Mesenchymal stem cell (in vitro differentiated cells and primary cell): ENCODE data around the gene EXOSC10.

Experiments
- DNase-seq: peaks from one replicate; pipeline ENCODE4 v3.0.0-alpha.2; 2013
- H2AFZ ChIP-seq: one replicate; pipeline ENCODE4 v1.6.1; 2013; ENCODE audit warnings: low read depth, mild to moderate bottlenecking, control low read depth, inconsistent platforms, low read length, moderate library complexity
- H2AK5ac ChIP-seq: 2 replicates; pipeline ENCODE4 v1.6.1; 2013; ENCODE audit warnings: low read length, moderate library complexity, mild to moderate bottlenecking, inconsistent platforms; ENCODE audit not compliant: severe bottlenecking
- H2BK120ac ChIP-seq: one replicate; pipeline ENCODE4 v1.6.1; 2013; ENCODE audit warnings: low read depth, mild to moderate bottlenecking, inconsistent platforms, low read length, moderate library complexity
- H2BK12ac ChIP-seq, 2 experiments: one replicate each; pipeline ENCODE4 v1.6.1; 2013; ENCODE audit warnings: inconsistent platforms in 2 of 2, low read length in 2 of 2, mild to moderate bottlenecking in 2 of 2, moderate library complexity in 2 of 2, control low read depth in 1 of 2
- H2BK15ac ChIP-seq: one replicate; pipeline ENCODE4 v1.6.1; 2013; ENCODE audit warnings: mild to moderate bottlenecking, low read depth, inconsistent platforms; ENCODE audit not compliant: poor library complexity, severe bottlenecking
- H2BK5ac ChIP-seq: 2 replicates; pipeline ENCODE4 v1.6.1; 2013; ENCODE audit warnings: low read depth, mild to moderate bottlenecking, low read length, control low read depth, inconsistent platforms; ENCODE audit not compliant: poor library complexity, severe bottlenecking
- H3K14ac ChIP-seq, 2 experiments: one replicate each; pipeline ENCODE4 v1.6.1; 2013; ENCODE audit warnings: inconsistent platforms in 2 of 2, low read length in 2 of 2, control low read depth in 1 of 2, mild to moderate bottlenecking in 1 of 2, moderate library complexity in 1 of 2
- H3K18ac ChIP-seq, 2 experiments: one replicate each; pipeline ENCODE4 v1.6.1; 2013; ENCODE audit warnings: inconsistent platforms in 2 of 2, low read length in 2 of 2, control low read depth in 1 of 2, low read depth in 1 of 2, mild to moderate bottlenecking in 1 of 2
- H3K23ac ChIP-seq, 2 experiments: one replicate each; pipeline ENCODE4 v1.6.1; 2013; ENCODE audit warnings: inconsistent platforms in 2 of 2, low read length in 2 of 2, mild to moderate bottlenecking in 2 of 2, moderate library complexity in 2 of 2, control low read depth in 1 of 2
- H3K27ac ChIP-seq: 2 replicates; pipeline ENCODE4 v1.5.1; 2013; ENCODE audit warnings: mild to moderate bottlenecking, moderate library complexity, low read length, control low read depth, inconsistent platforms; ENCODE audit not compliant: poor library complexity, severe bottlenecking
- H3K27me3 ChIP-seq, 2 experiments: 2 replicates each; pipeline versions ENCODE4 v1.6.1 to v1.7.0; 2013; ENCODE audit warnings: low read length in 2 of 2, mild to moderate bottlenecking in 2 of 2, moderate library complexity in 2 of 2, control low read depth in 1 of 2, inconsistent platforms in 1 of 2; ENCODE audit not compliant: control insufficient read depth in 1 of 2, insufficient read depth in 1 of 2
- H3K36me3 ChIP-seq, 2 experiments: 2 replicates each; pipeline versions ENCODE4 v1.6.1 to v1.7.0; 2013; ENCODE audit warnings: low read length in 2 of 2, control low read depth in 1 of 2, inconsistent platforms in 1 of 2, low read depth in 1 of 2, mild to moderate bottlenecking in 1 of 2; ENCODE audit not compliant: insufficient read depth in 2 of 2, control insufficient read depth in 1 of 2
- H3K4ac ChIP-seq, 2 experiments: one replicate each; pipeline ENCODE4 v1.6.1; 2013; ENCODE audit warnings: inconsistent platforms in 2 of 2, low read length in 2 of 2, mild to moderate bottlenecking in 2 of 2, moderate library complexity in 2 of 2, control low read depth in 1 of 2, low read depth in 1 of 2
- H3K4me1 ChIP-seq: 2 replicates; pipeline ENCODE4 v1.6.1; 2013; ENCODE audit warnings: low read depth, low read length, control low read depth; ENCODE audit not compliant: control insufficient read depth, insufficient read depth
- H3K4me2 ChIP-seq: 2 replicates; pipeline ENCODE4 v1.6.1; 2013; ENCODE audit warnings: low read length, mild to moderate bottlenecking, inconsistent platforms; ENCODE audit not compliant: poor library complexity, severe bottlenecking
- H3K4me3 ChIP-seq, 2 experiments: 2 replicates each; pipeline versions ENCODE4 v1.5.1 to v1.7.0; 2013; ENCODE audit warnings: low read length in 2 of 2, mild to moderate bottlenecking in 2 of 2, control low read depth in 1 of 2, low read depth in 1 of 2; ENCODE audit not compliant: insufficient read depth in 1 of 2
- H3K79me1 ChIP-seq: replicated peaks from 2 replicates; pipeline ENCODE4 v1.6.1; 2013; ENCODE audit warnings: mild to moderate bottlenecking, control low read depth, low read length, inconsistent platforms; ENCODE audit not compliant: poor library complexity, severe bottlenecking
- H3K9ac ChIP-seq: 2 replicates; pipeline ENCODE4 v1.7.0; 2013; ENCODE audit warnings: mild to moderate bottlenecking, low read length, moderate library complexity
- H3K9me3 ChIP-seq: 2 replicates; pipeline ENCODE4 v1.7.0; 2013; ENCODE audit warnings: mild to moderate bottlenecking, low read length; ENCODE audit not compliant: control insufficient read depth
- H4K8ac ChIP-seq: one replicate; pipeline ENCODE4 v1.6.1; 2013; ENCODE audit warnings: inconsistent platforms, mild to moderate bottlenecking, low read length, moderate library complexity
- H4K91ac ChIP-seq: one replicate; pipeline ENCODE4 v1.6.1; 2013; ENCODE audit warnings: mild to moderate bottlenecking, low read length, inconsistent platforms
- WGBS: methylation state at CpG from one replicate; pipeline ENCODE4 v1.1.7; 2013; ENCODE audit warnings: mixed read lengths; 5-methylcytosine and 5-hydroxymethylcytosine counted together

Gene EXOSC10

DNA sequence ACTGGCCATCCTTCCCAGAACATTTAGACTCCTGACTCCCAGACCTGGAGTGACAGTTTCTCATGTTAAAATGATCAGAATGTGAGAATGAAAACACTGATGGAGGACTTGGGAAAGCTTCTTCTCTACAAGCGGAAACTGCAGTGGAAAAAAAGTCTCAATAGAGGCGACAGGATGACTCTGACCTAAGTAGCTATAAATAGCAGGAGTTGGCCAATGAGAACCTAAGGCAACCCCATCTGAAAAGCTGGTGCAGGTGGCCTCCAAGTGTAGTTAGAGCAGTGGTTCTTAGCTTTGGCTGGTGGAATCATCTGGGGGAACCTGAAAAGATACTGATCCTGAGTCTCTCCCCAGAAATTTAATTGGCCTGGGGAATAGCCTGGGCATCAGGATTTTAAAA, 44.2 kb upstream of the EXOSC10 start:
- Histone ChIP-seq H3K23ac (no peak overlapping the region), H2BK120ac (no peak overlapping the region), H3K79me1 (peaks cover 3% of the 10 kb centered on the region), H2AFZ (no peak overlapping the region), H2AK5ac (no peak overlapping the region), H3K4me2 (no peak overlapping the region), H3K27me3 (no peaks in the 10 kb centered on the region), H3K4me3 (no peak overlapping the region), H3K9me3 (no peaks in the 10 kb centered on the region), H3K4ac (no peak overlapping the region), H3K36me3 (peaks cover 38 to 61% of the 10 kb centered on the region in 2 experiments), H3K18ac (no peak overlapping the region), H3K14ac (no peak overlapping the region), H4K91ac (no peak overlapping the region), H2BK5ac (no peak overlapping the region), H2BK15ac (no peak overlapping the region), H3K4me1 (no peaks in the 10 kb centered on the region), H3K9ac (no peak overlapping the region), H2BK12ac (no peak overlapping the region), H3K27ac (no peak overlapping the region), H4K8ac (no peak overlapping the region)
- WGBS = 94% methylated on average over 2 of the region's 2 CpGs
- no peak for DNase-seq

DNA sequence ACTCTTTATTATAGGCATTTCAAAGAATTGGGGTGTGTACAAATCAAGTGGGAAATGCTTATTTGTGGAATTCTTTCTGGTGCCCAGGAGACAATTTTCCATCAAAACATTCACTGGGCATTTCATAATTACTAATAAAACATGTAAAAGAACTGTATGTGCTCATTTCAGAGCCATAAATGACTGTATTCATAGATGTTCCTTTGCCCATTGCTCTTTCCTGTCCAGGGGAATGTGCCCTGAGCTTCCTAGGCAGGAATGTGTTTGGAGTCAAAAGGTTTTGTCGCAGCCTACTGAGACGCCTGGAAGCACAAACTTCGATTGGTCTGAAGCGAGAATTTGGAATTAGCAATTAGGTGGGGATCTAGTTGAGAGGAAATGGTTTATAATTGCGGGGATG, 43.7 kb upstream of the EXOSC10 start:
- Histone ChIP-seq H3K4ac (no peak overlapping the region), H3K23ac (no peak overlapping the region), H2BK5ac (no peak overlapping the region), H3K9ac (no peak overlapping the region), H2BK12ac (no peak overlapping the region), H2AFZ (no peak overlapping the region), H4K91ac (no peak overlapping the region), H3K18ac (no peak overlapping the region), H2BK15ac (no peak overlapping the region), H3K79me1 (peaks cover 3% of the 10 kb centered on the region), H3K36me3 (peaks cover 36 to 63% of the 10 kb centered on the region in 2 experiments), H3K4me3 (no peak overlapping the region), H2AK5ac (no peak overlapping the region), H3K4me2 (no peak overlapping the region), H3K27ac (no peak overlapping the region), H3K27me3 (no peaks in the 10 kb centered on the region), H4K8ac (no peak overlapping the region), H3K14ac (no peak overlapping the region), H3K9me3 (no peaks in the 10 kb centered on the region), H2BK120ac (no peak overlapping the region), H3K4me1 (no peaks in the 10 kb centered on the region)
- WGBS = over 99% methylated on average over 5 of the region's 5 CpGs
- DNase-seq = no peak

DNA sequence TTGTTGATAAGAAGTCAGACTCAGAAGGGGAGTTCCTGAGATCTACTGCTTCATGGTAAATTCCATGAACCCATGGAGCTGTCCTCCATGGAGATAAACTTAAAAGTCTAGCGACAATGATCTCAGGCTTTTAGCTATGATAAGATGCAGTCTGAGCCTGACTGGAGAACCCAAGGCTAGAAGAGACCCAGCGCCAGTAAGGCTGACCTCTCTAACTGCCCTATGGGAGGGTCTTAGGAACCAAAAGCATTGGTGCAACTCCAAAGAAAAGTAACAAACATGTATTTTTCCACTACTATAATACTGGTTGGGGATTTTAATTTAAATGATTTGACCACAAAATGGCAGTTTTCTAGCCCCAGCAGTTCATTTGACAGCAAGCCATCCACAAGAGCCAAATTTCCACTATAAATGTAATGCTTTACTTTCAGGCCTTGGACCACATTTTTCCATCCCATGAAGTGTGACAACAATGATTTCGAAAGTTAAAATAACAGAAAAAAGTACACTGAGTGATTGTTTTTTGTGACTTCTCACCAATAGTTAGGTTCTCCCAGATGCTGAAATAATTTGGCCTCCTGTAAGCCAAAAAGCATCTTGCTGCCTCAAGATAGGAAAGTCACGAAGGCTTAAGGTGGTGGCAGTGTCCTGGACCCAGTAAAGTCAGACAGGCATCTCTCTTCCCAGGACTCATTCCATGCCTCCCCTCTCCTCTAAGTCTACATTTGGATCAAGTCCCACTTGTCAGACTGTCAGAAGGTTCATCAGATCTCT, 43.1 kb upstream of the EXOSC10 start:
- Histone ChIP-seq H3K27ac (no peak overlapping the region), H2BK5ac (no peak overlapping the region), H3K9ac (no peak overlapping the region), H3K36me3 (peaks cover 39 to 63% of the 10 kb centered on the region in 2 experiments), H3K9me3 (no peaks in the 10 kb centered on the region), H2AK5ac (no peak overlapping the region), H2BK15ac (no peak overlapping the region), H3K23ac (no peak overlapping the region), H4K8ac (no peak overlapping the region), H3K4ac (no peak overlapping the region), H4K91ac (no peak overlapping the region), H3K4me1 (no peaks in the 10 kb centered on the region), H2BK12ac (no peak overlapping the region), H3K4me3 (no peak overlapping the region), H3K18ac (no peak overlapping the region), H2AFZ (no peak overlapping the region), H3K27me3 (no peaks in the 10 kb centered on the region), H3K4me2 (no peak overlapping the region), H3K14ac (no peak overlapping the region), H3K79me1 (peaks cover 3% of the 10 kb centered on the region), H2BK120ac (no peak overlapping the region)
- WGBS = 96% methylated on average over 3 of the region's 4 CpGs
- DNase-seq = no peak

DNA sequence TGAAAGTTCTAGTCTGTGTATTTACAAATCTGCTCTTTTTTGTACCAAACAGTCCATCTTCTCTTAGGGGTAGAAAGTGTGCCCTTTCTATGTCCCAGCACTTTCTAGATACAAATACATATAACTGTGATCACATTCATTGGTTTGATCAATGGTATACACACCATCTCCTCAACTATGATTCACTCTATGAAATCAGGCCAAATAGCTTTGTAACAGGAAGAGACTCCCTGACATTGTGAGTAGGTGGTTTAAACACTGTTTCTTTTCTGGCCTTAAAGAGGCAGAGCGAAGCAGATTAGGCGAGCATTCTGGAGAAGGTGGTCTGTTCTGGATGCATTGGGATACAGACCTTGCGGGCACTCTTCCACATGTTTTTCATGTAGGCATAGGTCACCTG, 39.3 kb upstream of the EXOSC10 start:
- Histone ChIP-seq H3K14ac (no peak overlapping the region), H2AK5ac (no peak overlapping the region), H3K4ac (no peak overlapping the region), H3K27me3 (no peaks in the 10 kb centered on the region), H3K4me2 (no peak overlapping the region), H4K91ac (no peak overlapping the region), H3K27ac (no peak overlapping the region), H3K36me3 (peaks cover 26 to 42% of the 10 kb centered on the region in 2 experiments), H2BK15ac (no peak overlapping the region), H2BK5ac (no peak overlapping the region), H2BK120ac (no peak overlapping the region), H3K18ac (no peak overlapping the region), H3K9ac (peak overlapping the region; percentile 14), H2BK12ac (no peak overlapping the region), H2AFZ (no peak overlapping the region), H3K4me3 (peak overlapping the region in 1 of 2 experiments; percentile 20), H4K8ac (no peak overlapping the region), H3K79me1 (peaks cover 3% of the 10 kb centered on the region), H3K23ac (no peak overlapping the region), H3K4me1 (peaks cover 3% of the 10 kb centered on the region), H3K9me3 (no peaks in the 10 kb centered on the region)
- WGBS = 99% methylated on average over 3 of the region's 3 CpGs
- no peak for DNase-seq
